Measurements from ENCODE around the gene OOSP4B. TPM values are rescaled to one million over a fixed set of nuclear protein-coding genes. Genes with fewer than 3 reads are reported as not detected.

The OOSP4B gene
- total RNA-seq (2021) (not detected in 3 replicates), Bru-seq, nascent RNA (not detected)
- long read RNA-seq, experiment 1: 0 reads
- long read RNA-seq, experiment 2: 0 reads
- long read RNA-seq, experiment 3: 0 reads

GRCh38 chr11:60016881-60017280, at the start of gene OOSP4B:
TSS of gene OOSP4B (plus strand) at chr11:60017181.
- DNase-seq (ENCODE audit: low spot score) (no peak), ATAC-seq (no peak)
- H3K27ac Mint-ChIP-seq: no peak within 1 kb of the TSS
- TF ChIP-seq OVOL2 (CRISPR knock-in tag; IDR thresholded peaks at IDR 0.05; ENCODE audit: borderline replicate concordance) (no peak), AFF4 (CRISPR knock-in tag; IDR thresholded peaks at IDR 0.05; ENCODE audit: borderline replicate concordance) (no peak), JAZF1 (CRISPR knock-in tag; IDR thresholded peaks at IDR 0.05) (no peak), RELA (CRISPR knock-in tag; IDR thresholded peaks at IDR 0.05; ENCODE audit: borderline replicate concordance) (no peak), ZNF671 (CRISPR knock-in tag; IDR thresholded peaks at IDR 0.05) (no peak), ZNF317 (CRISPR knock-in tag; IDR thresholded peaks at IDR 0.05; ENCODE audit: borderline replicate concordance, low read depth) (no peak), ZNF425 (CRISPR knock-in tag; conservative IDR thresholded peaks at IDR 0.05) (no peak), STAT6 (CRISPR knock-in tag; conservative IDR thresholded peaks at IDR 0.05; ENCODE audit: low read depth) (no peak)
- H3K4me3 Mint-ChIP-seq: no peak within 1 kb of the TSS
- H3K27me3 Mint-ChIP-seq (ENCODE audit: low read depth): no peaks in the 10 kb centered on the region; the same call in 1 of the 2 replicates
- ChIA-PET CTCF (no interaction called here), POLR2A (no interaction called here)
- peaks cover 17% of the 10 kb centered on the region for H3K4me1 Mint-ChIP-seq
- H3K36me3 Mint-ChIP-seq: no peaks in the 10 kb centered on the region
- peaks cover 16% of the 10 kb centered on the region for H3K9me3 Mint-ChIP-seq

GRCh38 chr11:59967677-59968394, 49.1 kb upstream of the OOSP4B start:
- Mint-ChIP-seq H3K4me3 (no peak overlapping the region), H3K4me1 (peaks cover 26% of the 10 kb centered on the region), H3K27ac (no peak overlapping the region)
- TF ChIP-seq E2F5 (CRISPR knock-in tag; IDR thresholded peaks at IDR 0.05) (no peak), MYBL2 (CRISPR knock-in tag; IDR thresholded peaks at IDR 0.05) (no peak), NR3C1 (CRISPR knock-in tag; conservative IDR thresholded peaks at IDR 0.05; ENCODE audit: low read depth) (no peak), ARID4B (CRISPR knock-in tag; IDR thresholded peaks at IDR 0.05; ENCODE audit: borderline replicate concordance) (no peak), NFYB (CRISPR knock-in tag; conservative IDR thresholded peaks at IDR 0.05; ENCODE audit: low read depth) (no peak), ATF3 (CRISPR knock-in tag; conservative IDR thresholded peaks at IDR 0.05) (no peak), HMGXB4 (CRISPR knock-in tag; IDR thresholded peaks at IDR 0.05) (no peak), ZMAT4 (CRISPR knock-in tag; IDR thresholded peaks at IDR 0.05) (no peak)

More at GRCh38 chr11:59967677-59968394, 49.1 kb upstream of the OOSP4B start:
- Mint-ChIP-seq H3K27me3 (ENCODE audit: low read depth) (no peaks in the 10 kb centered on the region), H3K9me3 (no peaks in the 10 kb centered on the region), H3K36me3 (no peaks in the 10 kb centered on the region)
- no peak for DNase-seq (ENCODE audit: low spot score)
- ATAC-seq: no peak
- ChIA-PET CTCF (no interaction called here), POLR2A (no interaction called here)

Data from WTC11 (cell line).